IPS DF 4.7 (cell line): Measurements from ENCODE around the gene OR6C3.
"Not testable (repeated sequence)": the region's sequence is repeated elsewhere in the genome, so short reads cannot be mapped to it uniquely, and the experiment has no call there.

Source experiments
- DNase-seq: peaks from one replicate; pipeline ENCODE4 v3.0.0-alpha.2; 2013; ENCODE audit warnings: low spot score; ENCODE audit errors: extremely low read depth

Gene OR6C3

DNA sequence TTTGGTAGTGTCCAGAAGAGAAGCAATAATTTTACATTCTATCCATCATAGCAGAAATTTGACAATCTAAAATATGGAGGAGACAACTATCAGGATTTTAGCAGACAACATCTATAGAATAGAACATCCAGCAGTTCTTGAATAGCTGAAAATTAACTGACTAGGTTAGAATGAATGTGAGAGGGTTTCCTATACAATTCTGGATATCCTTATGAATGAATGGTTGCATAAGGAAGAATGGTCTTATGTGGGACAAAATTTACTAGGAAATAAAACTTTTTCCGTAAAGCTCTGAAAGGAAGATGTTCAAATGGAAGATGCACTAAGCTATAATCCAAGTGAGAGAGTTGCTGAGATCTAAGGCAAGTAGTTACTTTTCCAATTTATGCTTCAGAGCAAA lies at the start of gene OR6C3:
Gene OR6C3, plus strand, starts transcription at position 301 of the 400 bp plus-strand sequence. CDS start 955 bp downstream, outside the sequence.
- no peak for DNase-seq

DNA sequence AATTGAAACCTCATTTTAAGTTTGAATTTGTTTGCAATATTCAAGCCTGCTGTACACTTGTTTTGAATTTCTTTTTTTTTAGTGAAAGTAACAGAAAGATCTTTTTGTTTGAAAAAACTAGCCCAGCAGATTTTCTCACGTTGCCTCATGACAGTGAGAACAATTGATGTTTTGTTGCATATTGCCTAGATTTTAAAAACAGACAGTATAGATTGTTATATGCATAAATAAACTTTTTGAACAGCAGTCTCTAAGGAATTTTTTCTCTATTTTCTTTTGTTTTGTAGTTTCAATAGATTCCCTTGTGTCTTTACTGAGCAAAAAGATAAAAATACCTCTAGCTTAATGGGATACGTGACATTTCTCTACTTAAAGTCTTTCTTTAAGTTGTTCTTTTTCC lies 49.6 kb upstream of the OR6C3 start:
- DNase-seq: no peak

- DNase-seq: no peak
Observed at GRCh38 chr12:55289999-55290398, 40.5 kb upstream of the OR6C3 start.

GRCh38 chr12:55296469-55296868 lies 34.1 kb upstream of the OR6C3 start, which contains the start of gene OR6C6:
TSS of gene OR6C6 (minus strand) at chr12:55296569. CDS start at chr12:55295232, 1,337 bp downstream.
- DNase-seq: no peak

- no peak for DNase-seq
Observed at GRCh38 chr12:55314043-55314442, 16.5 kb upstream of the OR6C3 start, which contains the start of gene OR6C1. TSS of gene OR6C1 (plus strand) at chr12:55314343. CDS start at chr12:55320600, 6,257 bp downstream.

DNA sequence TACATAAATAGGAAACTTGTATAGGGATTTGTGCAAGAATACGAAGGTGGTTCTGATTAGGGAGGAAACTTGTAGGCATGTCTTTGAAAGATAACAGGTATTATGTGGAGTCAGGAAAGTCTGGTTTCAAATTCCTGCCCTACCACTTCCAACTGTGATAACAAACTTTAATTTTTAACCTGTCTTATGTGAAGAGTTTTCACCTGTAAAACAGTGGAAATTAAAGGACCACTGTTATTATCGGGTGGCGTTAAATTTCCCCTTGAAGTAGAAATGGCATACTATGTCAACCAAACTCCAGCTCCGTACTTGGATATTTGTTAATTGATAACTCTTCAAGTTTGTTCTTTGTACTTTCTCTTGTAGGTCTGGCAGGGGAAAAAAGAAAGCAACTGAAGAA lies 10.3 kb upstream of the OR6C3 start:
- DNase-seq: no peak

GRCh38 chr12:55325801-55326200 lies 4.7 kb upstream of the OR6C3 start:
- not testable (repeated sequence) for DNase-seq

DNA sequence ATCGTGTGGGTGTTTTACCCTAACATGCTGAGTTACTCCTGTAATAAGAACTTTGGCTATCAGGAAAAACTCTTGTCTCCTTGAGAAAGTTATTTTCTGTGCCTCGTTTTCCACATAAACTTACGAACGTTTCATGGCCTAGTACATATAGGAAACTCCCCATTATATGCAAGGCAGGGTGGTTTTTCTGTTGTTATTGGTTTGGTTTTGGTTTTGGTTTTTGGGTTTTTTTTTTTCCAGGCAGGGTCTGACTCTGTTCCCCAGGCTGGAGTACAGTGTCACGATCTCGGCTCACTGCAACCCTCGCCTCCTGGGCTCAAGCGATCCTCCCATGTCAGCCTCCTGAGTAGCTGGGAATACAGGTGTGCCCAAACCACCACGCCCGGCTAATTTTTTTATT lies 5.5 kb downstream of the OR6C3 start:
- no peak for DNase-seq

- DNase-seq: not testable (repeated sequence)
Observed at GRCh38 chr12:55355338-55355737, 24.8 kb downstream of the OR6C3 start.

DNA sequence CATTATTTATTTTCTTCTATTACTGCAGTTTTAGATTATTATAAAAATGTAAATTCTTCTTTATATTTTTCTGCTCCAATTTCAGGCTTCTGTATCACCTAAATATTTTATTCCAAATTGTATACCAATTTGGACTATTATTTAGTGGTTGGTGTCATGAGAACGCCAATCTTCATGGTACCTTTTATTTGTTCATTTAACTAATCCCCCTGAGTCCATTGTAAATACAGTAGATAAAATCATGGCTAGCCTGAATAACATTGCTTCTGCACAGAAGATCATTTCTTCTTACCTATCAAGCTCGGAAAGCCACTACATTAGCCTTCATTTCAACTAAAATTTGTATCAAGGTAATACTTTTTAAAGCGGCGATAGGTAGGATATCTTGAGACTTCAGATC lies 32.1 kb downstream of the OR6C3 start, which contains the start of gene OR6C75:
Gene OR6C75, plus strand, starts transcription at position 301 of the 400 bp plus-strand sequence. CDS start 2,136 bp downstream, outside the sequence.
- no peak for DNase-seq

- DNase-seq: no peak
Observed at GRCh38 chr12:55365086-55365485, 34.5 kb downstream of the OR6C3 start.

GRCh38 chr12:55372521-55372920 lies 42.0 kb downstream of the OR6C3 start:
- no peak for DNase-seq
